Heart right ventricle (tissue), 16 donors: ENCODE measurements around the gene C6orf15. TPM values are rescaled to one million over a fixed set of nuclear protein-coding genes. Genes with fewer than 3 reads are reported as not detected.

ENCODE experiments used
- ATAC-seq, 8 donors: fragments of 200-7000 bp; cut with Tn5 transposase; one replicate each; pipeline ENCODE4 v1.9.1; 2020; ENCODE audit warnings: mild to moderate bottlenecking in 8 of 8, moderate library complexity in 8 of 8, moderate number of reproducible peaks in 1 of 8
- DNase-seq, 2 donors: peaks; one replicate each; pipeline ENCODE4 v3.0.0-alpha.2; 2020
- H3K27ac ChIP-seq, 10 donors: fragments of 200-600 bp; sonication (generic) in 2 of 10; one replicate each; pipeline versions ENCODE4 v1.5.0 to v1.8.0; 2020 to 2022; ENCODE audit warnings: mild to moderate bottlenecking in 3 of 10
- H3K27me3 ChIP-seq, 7 donors: fragments of 200-600 bp; one replicate each; pipeline ENCODE4 v1.8.0; 2021 to 2022; ENCODE audit warnings: mild to moderate bottlenecking in 2 of 7
- H3K36me3 ChIP-seq, 9 donors: fragments of 200-600 bp; sonication (generic) in 1 of 9; one replicate each; pipeline versions ENCODE4 v1.5.0 to v1.8.0; 2020 to 2022; ENCODE audit warnings: mild to moderate bottlenecking in 2 of 9
- H3K4me1 ChIP-seq, 9 donors: fragments of 200-600 bp; sonication (generic) in 1 of 9; one replicate each; pipeline versions ENCODE4 v1.5.0 to v1.8.0; 2020 to 2022; ENCODE audit warnings: mild to moderate bottlenecking in 4 of 9
- H3K4me3 ChIP-seq, 10 donors: fragments of 200-600 bp; sonication (generic) in 2 of 10; one replicate each; pipeline versions ENCODE4 v1.5.0 to v1.8.0; 2020 to 2022; ENCODE audit warnings: mild to moderate bottlenecking in 7 of 10, moderate library complexity in 2 of 10
- H3K9me3 ChIP-seq, 11 donors: fragments of 200-600 bp in 10 of 11; sonication (generic) in 2 of 11; one replicate each; pipeline versions ENCODE4 v1.5.0 to v1.8.0; 2013 to 2022; ENCODE audit warnings: mild to moderate bottlenecking in 2 of 11, control low read depth in 1 of 11, moderate library complexity in 1 of 11
- WGBS, 2 donors: extraction: QIAGEN DNeasy Blood & Tissue Kit; methylation state at CpG; one replicate each; pipeline ENCODE4 v1.1.7; 2013; ENCODE audit warnings: inconsistent platforms in 1 of 2; 5-methylcytosine and 5-hydroxymethylcytosine counted together
- intact Hi-C, 10 donors: fragments of 100-400 bp; cut with DNase I; formaldehyde crosslinking; loops; one replicate each; pipeline versions ENCODE4 v1.11.1 to v1.14.2; 2022
- polyA plus RNA-seq, 2 donors: library from polyadenylated mRNA; stranded (reverse); fragments of 200-250 nt; gene quantifications; one replicate each; pipeline ENCODE4 v1.2.3, GENCODE V29; 2013
- total RNA-seq, 10 donors: library from RNA; stranded (reverse); fragmentation: NEBNext Ultra II Directional in 3 of 10; extraction: Animal tissue kit (Norgen Biotek cat#: 25700) in 3 of 10; gene quantifications; one replicate each; pipeline versions ENCODE4 v1.2.1 to v1.2.4, GENCODE V29; 2021 to 2023
- TF ChIP-seq, protein P1 (sequence below), 9 donors: fragments of 200-600 bp; sonication (generic) in 2 of 9; IDR thresholded peaks; one replicate each; pipeline versions ENCODE4 v1.5.0 to v1.8.0; 2021 to 2022; ENCODE audit warnings: antibody characterized with exemption in 9 of 9, mild to moderate bottlenecking in 5 of 9, moderate library complexity in 1 of 9
- donor health status: Arrhythmogenic right ventricular cardiomyopathy.
- donor health status: ischemic (EF 13 %, LVEDD 7.1; RV severe dilation, severe dysfunction).
- donor health status: healthy with polysubstance abuse.
- donor health status: DM: no; HTN: yes; CAD: no.
- donor health status: DM: no; HTN: no; CAD: no.
- donor health status: ischemic (EF 25% LVEDD 6.9; RV normal size, moderate dysfunction).
- donor health status: ischemic (EF 25% LVEDD 5.7; RV mildly dilated, moderate dysfunction).
- donor health status: healthy.
- donor health status: DM: yes; HTN: yes; CAD: no.
- donor health status: Ischemic cardiomyopathy.
- donor health status: ischemic (EF 35%, LVEDD 5.7; RV mildly dilated, moderate dysfunction).
- donor health status: nonischemic (EF 11% LVEDD 7.7; RV severe dilation, severe dysfunction).
- donor health status: DM: yes; HTN: yes; CAD: no.
- donor health status: PGD.
- donor health status: ischemic (EF 29% LVEDD 5.4; RV normal size, mild dysfunction).
- donor health status: nonischemic (EF 23%, LVEDD 6.1; RV moderate dilation, normal function).

Gene C6orf15
- total and polyA plus RNA-seq, 12 donors, result not detected

DNA sequence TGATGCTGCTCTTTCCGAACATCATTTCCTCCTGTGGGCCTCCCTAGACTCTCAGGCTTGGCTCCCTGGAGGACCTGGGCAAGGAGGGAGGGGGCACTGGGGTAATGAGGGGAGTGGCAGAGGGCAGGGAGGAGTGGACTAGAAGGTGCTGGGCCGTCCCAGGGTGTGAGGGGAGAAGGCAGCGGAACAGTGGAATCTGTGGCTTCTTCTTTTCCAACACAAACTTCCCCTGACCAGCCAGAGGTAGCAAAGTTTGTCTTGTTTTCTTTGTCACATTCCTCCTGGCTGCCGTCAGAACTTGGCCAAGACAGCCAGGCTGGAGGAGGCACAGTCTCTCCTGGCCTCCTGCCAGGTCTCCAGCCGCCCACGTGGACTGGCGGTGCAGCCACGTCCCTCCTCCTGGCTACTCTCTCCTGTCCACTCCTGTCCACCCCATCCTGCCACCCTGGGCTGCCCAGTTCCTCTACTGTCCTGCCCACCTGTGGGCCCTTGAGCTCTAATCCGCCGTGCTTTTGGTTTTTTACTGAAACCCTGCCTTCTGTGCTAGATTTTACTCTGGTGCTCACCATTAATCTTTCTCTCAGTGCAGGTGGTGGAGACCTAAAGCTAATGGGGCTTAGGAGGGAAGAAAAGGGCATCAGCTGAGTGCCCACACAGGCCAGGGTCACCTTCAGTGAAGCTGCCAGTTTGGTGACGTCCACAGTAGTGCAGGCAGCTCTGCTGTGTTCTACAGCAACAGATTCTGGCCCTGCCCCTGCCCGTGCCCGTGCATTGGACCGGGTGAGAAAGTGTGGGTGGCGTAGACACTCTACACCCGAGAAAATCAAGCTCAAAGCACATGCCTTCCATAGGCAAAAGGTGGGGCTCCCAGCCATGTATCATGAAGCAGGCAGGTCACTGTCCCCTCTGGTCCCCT is 10.7 kb upstream of the C6orf15 start:
- no peaks in the 10 kb centered on the region for H3K9me3 ChIP-seq
- DNase-seq (peak; percentile 81), ATAC-seq (peak; percentile 41 to 79 (median 70))
- peak overlapping the region in 9 of 10 donors; percentile 35 to 78 (median 65) for H3K27ac ChIP-seq
- TF ChIP-seq, protein P1, sequence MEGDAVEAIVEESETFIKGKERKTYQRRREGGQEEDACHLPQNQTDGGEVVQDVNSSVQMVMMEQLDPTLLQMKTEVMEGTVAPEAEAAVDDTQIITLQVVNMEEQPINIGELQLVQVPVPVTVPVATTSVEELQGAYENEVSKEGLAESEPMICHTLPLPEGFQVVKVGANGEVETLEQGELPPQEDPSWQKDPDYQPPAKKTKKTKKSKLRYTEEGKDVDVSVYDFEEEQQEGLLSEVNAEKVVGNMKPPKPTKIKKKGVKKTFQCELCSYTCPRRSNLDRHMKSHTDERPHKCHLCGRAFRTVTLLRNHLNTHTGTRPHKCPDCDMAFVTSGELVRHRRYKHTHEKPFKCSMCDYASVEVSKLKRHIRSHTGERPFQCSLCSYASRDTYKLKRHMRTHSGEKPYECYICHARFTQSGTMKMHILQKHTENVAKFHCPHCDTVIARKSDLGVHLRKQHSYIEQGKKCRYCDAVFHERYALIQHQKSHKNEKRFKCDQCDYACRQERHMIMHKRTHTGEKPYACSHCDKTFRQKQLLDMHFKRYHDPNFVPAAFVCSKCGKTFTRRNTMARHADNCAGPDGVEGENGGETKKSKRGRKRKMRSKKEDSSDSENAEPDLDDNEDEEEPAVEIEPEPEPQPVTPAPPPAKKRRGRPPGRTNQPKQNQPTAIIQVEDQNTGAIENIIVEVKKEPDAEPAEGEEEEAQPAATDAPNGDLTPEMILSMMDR (IDR thresholded peaks at IDR 0.05), result no peak
- no peak overlapping the region for H3K4me3 ChIP-seq
- H3K4me1 ChIP-seq, result peaks cover 18 to 64% (median 47%) of the 10 kb centered on the region in 9 donors
- no peaks in the 10 kb centered on the region for H3K36me3 ChIP-seq
- WGBS, 2 donors, result 32 to 36% methylated on average over 16 of the region's 16 CpGs
- intact Hi-C loops, result no loop called here
- H3K27me3 ChIP-seq, result no peaks in the 10 kb centered on the region

DNA sequence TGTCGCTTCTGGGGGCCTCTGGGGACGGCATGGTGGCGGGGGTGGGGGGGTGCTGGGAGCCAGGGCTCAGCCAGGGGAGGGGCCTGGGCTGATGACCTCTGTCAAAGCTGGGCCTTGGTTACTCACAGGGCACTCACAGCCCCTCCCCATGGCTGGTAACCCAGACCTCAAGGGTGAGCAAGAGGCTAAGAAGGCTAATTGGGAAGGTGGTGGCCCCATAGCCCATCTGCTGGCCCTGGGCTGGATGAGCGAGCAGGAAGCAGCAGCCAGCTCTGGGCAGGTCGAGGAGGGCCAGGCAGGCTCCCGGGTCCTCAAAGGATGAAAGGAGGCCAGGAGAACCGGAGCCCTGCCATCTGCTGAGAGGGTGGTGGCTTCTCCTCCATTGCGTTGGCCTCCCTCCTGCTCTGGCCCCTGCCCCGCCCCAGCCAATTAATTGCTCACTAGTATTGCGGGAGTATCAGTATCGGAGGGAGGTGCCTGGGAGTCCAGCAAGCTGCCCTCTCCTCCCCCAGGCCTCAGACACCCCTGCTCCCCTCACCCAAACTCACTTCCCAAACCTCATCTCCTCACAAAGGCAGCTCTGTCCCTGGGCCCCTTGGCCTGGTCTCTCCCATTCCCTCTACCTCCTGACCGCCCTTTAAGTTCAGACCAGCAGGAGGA is 8.9 kb upstream of the C6orf15 start:
- H3K9me3 ChIP-seq, result no peaks in the 10 kb centered on the region
- no peak overlapping the region for H3K4me3 ChIP-seq
- H3K4me1 ChIP-seq, result peaks cover 9 to 64% (median 51%) of the 10 kb centered on the region in 9 donors
- intact Hi-C loops, result no loop called here
- H3K36me3 ChIP-seq, result no peaks in the 10 kb centered on the region
- H3K27me3 ChIP-seq, result no peaks in the 10 kb centered on the region
- TF ChIP-seq, protein P1 (IDR thresholded peaks at IDR 0.05), result no peak
- no peak for ATAC-seq
- DNase-seq, result no peak
- no peak overlapping the region for H3K27ac ChIP-seq
- WGBS, 2 donors, result 91 to 93% methylated on average over 12 of the region's 12 CpGs

DNA sequence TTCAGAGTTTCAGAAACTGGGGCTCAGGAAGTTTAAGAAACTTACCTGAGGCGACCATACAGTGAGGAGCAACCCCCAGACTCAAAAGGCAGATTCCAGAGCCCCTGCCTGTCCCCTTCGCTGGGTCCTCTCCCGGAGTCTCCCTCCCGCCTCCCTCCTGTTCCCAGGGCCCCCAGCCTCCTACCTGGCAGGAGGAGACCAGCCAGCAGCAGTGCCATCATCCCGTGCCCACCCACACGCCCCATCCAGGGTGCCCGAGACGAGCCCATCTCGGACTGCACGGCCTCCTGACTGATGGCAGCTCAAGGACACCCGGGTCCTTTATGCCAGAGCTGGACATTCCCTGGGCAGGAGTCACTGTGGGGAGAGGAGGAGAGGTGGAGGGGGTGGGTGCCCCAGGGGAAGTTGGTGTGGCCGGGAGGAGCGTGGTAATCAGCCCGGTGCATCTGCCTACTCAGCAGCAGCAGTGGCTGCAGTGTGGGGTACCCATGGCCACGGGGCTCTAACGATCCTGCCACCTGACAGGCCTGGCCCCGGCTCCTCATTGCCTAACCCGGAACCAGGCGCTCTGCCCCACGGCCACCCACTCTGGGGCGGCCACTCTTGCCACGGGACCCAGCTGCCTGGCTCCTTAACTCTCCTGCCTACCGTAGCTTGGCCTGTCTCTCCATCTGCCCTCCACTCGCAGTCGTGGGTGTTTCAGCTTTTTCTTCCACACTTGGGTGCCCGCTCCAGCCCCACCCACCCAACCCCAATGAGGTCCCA is 8.0 kb upstream of the C6orf15 start, which contains the start of gene CDSN:
TSS of gene CDSN (minus strand) at position 296 of the 765 bp plus-strand sequence. CDS start at position 269, 27 bp downstream.
- peaks cover 9 to 62% (median 51%) of the 10 kb centered on the region in 9 donors for H3K4me1 ChIP-seq
- no peaks in the 10 kb centered on the region for H3K9me3 ChIP-seq
- no peak within 1 kb of the TSS for H3K27ac ChIP-seq
- ATAC-seq (no peak), DNase-seq (no peak)
- 89 to 91% methylated on average over 26 of the region's 26 CpGs for WGBS, 2 donors
- TF ChIP-seq, protein P1 (IDR thresholded peaks at IDR 0.05), result no peak
- H3K36me3 ChIP-seq, result no peaks in the 10 kb centered on the region
- intact Hi-C loops, result no loop called here
- H3K27me3 ChIP-seq, result no peaks in the 10 kb centered on the region
- no peak within 1 kb of the TSS for H3K4me3 ChIP-seq

DNA sequence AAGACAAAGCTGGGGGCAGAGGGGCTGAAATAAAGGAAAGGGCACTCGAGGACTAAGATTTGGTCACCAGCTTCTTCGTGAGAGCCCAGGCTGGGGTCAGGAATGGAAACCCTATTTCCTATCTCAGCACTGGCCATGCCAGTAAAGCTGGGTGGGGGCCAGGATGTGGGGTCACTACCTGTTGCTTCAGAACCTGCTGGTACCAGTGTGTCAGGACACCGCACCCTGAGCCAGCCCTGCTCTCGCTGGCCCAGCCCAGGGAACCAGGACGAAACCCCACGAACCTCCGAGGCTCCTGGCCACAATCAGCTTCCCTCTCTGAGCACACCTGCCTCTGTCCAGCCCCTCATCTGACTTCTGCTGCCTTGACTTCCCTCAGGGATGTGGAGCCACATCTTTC is 5.8 kb upstream of the C6orf15 start:
- Histone ChIP-seq H3K27ac (no peak overlapping the region), H3K36me3 (no peaks in the 10 kb centered on the region), H3K9me3 (no peaks in the 10 kb centered on the region), H3K4me1 (peaks cover 12 to 65% (median 53%) of the 10 kb centered on the region in 9 donors), H3K27me3 (no peaks in the 10 kb centered on the region), H3K4me3 (no peak overlapping the region)
- no peak for DNase-seq
- ATAC-seq, result no peak
- WGBS, 2 donors, result 86 to 93% methylated on average over 7 of the region's 7 CpGs
- intact Hi-C loops, result no loop called here
- TF ChIP-seq, protein P1 (IDR thresholded peaks at IDR 0.05), result no peak
